HG03159 (cell line): ENCODE measurements around the gene PPP3CA.

Experiments
- ATAC-seq: cut with Tn5 transposase; IDR thresholded peaks from one replicate; pipeline ENCODE4 v1.9.1; 2021; ENCODE audit warnings: mild to moderate bottlenecking, moderate library complexity; ENCODE audit not compliant: unreplicated experiment

Gene PPP3CA

GRCh38 chr4:101332424-101332823, 14.9 kb downstream of the PPP3CA start:
- ATAC-seq, result no peak

DNA sequence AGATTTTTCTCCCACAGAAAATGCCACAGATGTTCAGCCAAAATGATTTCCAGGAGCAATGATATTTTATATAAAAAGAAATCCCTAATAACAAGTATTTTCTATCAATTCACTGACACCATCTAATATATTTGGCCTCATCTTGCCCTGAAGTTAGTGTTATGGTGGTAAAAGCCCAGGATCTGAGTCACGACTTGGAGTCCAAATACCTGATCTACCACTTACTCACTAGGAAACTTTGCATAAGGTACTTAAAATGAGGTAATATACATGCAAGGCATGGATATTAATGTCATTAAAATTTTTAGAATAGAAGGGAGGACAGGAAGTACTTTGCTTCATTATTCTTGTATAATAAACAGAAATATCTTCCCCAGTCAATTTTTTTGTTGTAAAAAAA, 16.3 kb downstream of the PPP3CA start:
- ATAC-seq, result no peak

GRCh38 chr4:101329592-101329991, 17.7 kb downstream of the PPP3CA start:
- ATAC-seq, result no peak

DNA sequence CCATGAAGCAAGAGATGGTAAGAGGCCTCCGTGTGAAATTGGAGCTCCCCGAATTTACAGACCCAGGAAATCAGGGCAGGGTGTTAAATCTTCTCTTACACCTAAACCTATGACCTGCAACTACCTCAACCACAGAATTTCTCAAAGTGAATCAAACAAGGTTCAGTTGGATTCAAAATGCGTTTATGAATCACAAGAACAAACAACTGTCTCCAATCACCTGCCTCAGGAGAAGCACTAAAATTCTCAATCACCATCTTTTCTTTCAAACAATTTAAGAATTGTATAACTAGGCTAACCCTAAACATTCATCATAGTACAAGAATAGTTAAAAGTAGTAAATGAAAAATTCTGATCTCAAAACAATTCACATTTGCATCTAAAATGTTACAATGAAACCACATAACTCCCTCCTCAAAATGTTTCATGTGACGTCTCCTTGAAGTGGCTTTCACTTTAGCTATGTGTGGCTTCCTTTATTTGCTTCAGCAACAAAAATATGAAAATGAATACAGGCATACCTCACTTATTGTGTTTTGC, 19.2 kb downstream of the PPP3CA start:
- peak; percentile 92 for ATAC-seq

GRCh38 chr4:101326576-101326975, 20.8 kb downstream of the PPP3CA start:
- ATAC-seq, result no peak

DNA sequence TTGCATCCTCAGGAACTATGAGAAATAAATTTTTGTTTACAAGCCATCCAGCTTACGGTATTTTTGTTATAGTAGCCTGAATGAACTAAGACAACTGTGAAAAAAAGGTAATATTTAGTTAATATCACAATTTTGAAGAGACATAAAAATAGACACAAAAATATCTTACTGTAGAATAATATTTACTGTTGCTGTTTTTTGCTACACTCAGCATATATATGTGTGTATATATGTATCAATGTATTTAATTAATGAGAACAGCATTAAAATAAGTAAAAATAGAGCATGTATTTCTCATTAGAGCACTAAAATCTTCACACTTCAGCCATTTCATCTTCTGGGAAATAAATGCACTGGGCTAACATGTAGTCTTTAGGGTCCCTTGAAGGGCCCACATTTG, 24.6 kb downstream of the PPP3CA start:
- ATAC-seq, result no peak

- no peak for ATAC-seq
Measured at GRCh38 chr4:101321481-101322042, 25.8 kb downstream of the PPP3CA start.

- ATAC-seq, result no peak
Measured at GRCh38 chr4:101315786-101316185, 31.5 kb downstream of the PPP3CA start.

DNA sequence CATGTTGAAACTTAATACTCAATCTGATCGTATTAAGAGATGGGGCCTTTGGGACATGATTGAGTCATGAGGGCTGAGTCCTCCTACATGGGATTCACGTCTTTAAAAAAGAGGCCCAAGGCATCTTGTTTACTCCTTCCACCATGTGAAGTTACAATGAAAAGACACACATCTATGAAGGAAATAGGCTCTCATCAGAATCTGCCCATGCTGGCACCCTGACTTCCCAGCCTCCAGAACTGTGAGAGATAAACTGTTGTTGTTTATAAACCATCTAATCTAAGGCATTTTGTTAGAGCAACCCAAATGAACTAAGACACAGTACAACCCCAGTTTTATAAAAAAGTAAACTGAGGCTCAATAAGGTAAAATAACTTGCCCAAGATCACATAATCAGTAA, 32.3 kb downstream of the PPP3CA start:
- no peak for ATAC-seq

- no peak for ATAC-seq
Measured at GRCh38 chr4:101309925-101310324, 37.4 kb downstream of the PPP3CA start.

GRCh38 chr4:101307899-101308298, 39.4 kb downstream of the PPP3CA start:
- ATAC-seq, result no peak

DNA sequence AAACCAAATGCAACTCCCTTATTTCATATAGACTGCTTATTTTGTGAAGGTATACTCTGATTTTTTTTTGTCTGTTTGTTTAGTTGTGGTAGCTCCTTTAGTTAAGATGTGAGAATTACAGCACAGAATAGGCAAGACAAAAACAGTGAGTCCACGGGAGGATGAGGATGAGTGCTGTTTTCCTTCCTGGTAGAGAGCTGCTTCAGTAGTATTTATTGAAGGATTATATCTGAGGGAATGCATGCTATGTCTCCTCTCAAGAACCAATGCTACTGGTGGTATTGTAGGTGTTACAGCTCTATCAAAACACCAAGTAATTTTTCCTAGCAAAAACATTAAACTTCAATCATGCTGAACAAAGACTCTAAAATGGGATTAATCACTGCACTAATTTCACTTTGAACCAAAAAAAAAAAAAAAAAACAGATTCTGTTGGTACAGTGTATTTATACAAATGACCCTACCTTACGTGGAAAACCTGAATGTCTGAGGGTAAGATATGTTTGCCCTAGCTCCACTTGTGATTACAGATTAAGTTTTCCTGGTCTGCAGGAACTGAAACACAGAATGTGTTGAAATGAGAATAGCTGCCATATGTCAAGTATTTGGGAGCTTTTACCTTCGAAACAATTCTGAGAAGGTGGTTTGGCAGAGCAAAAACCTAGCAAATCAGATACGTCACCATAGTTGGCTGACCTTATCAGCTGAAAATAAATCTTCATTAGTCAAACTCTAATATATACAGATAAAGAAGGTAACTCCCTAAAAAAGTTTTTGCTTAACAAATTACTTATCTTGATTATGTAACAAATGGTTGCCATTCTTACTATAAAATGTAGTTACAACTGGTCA, 40.3 kb downstream of the PPP3CA start:
- no peak for ATAC-seq

DNA sequence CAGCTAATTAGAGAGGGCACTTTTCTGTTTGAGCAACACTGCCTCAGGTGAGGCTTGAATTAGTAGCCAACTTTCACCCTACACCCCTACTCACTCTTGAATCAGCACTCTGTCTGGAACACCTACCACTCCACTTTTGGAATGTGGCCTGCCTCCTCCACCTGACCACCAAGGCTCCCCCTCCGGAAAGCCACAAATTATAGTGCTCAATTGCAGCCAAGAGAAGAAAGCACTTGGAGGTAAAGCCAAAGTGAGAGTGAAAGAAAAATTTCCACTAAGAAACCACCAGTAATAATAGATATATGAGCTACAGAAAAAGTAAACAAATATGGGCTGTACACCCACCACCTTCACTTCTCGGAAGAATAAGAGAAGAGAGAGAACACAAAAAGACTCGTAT, 41.1 kb downstream of the PPP3CA start:
- peak; percentile 62 for ATAC-seq

DNA sequence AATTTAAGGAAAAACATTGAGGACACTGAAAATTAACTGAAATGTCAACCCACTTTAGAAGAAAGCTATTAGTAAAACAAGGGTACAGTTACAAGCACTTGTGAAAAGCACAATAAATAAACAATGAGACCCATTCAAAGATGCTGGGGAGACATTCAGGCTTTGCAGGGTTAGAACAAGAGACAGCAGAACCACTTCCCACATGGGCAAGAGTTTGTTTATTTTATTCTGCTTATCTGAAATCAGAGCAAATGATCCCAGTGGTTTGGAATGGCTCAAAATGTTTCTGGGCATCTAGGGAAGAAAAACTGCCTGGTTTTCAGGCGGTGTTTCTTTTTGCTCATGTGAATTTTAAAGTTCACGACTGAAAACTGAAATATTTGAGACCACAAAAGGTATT, 42.4 kb downstream of the PPP3CA start:
- no peak for ATAC-seq

- ATAC-seq, result no peak
Measured at GRCh38 chr4:101299899-101300540, 47.3 kb downstream of the PPP3CA start.

DNA sequence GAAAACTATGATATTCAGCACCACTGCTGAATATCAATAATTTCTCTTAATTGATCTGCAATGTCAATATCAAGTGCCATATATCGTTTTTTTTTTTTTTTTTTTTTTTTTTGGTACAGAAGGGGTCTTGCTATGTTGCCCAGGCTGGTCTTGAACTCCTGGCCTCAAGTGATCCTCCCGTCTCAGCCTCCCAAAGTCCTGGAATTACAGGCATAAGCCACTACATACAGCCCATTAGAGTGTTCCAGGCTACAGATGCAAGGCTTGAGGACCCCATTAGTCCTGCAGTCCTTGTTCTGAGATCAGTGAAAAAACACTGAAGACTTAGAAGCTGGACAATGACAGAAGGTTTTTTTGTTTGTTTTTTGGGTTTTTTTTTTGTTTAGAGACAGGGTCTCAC, 48.3 kb downstream of the PPP3CA start:
- ATAC-seq, result no peak

GRCh38 chr4:101295691-101296090, 51.6 kb downstream of the PPP3CA start:
- no peak for ATAC-seq

DNA sequence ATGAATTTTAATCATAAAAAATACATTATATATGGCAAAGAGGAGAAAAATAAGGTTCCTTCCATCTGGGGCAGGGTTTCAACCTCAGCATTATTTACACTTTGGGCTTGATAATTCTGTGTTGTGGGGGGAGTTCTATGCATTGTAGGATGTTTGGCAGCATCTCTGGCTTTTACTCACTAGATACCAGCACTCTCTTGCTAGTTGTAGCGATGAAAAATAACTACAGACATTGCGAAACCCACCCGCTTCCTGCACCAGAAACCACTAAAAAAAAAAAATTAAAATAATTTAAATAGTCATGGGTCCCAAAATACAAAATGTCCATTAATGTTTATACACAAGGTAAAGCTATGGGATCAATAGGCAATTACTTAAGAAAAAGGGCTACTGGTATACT, 52.7 kb downstream of the PPP3CA start:
- ATAC-seq, result no peak

GRCh38 chr4:101292901-101293300, 54.4 kb downstream of the PPP3CA start:
- ATAC-seq, result no peak

DNA sequence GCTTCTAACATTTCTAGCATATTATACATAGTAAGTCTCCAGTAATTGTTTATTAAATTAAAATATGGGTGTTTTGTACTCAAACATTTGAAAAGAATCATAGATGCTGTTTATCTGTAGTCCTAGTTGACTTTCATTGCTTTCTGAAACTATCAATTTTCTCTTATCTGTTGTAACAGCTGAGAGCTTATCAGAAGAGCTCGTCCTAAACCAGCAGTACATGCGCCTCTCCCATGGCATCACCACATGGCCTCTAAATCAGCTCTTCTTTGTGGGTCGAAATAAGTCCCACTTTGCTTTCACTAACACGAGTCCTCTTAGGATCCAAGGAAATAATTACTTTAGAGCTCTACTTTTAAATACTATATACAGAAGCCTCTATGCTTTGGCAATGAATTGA, 55.1 kb downstream of the PPP3CA start:
- no peak for ATAC-seq

GRCh38 chr4:101291198-101291597, 56.1 kb downstream of the PPP3CA start:
- ATAC-seq, result no peak

DNA sequence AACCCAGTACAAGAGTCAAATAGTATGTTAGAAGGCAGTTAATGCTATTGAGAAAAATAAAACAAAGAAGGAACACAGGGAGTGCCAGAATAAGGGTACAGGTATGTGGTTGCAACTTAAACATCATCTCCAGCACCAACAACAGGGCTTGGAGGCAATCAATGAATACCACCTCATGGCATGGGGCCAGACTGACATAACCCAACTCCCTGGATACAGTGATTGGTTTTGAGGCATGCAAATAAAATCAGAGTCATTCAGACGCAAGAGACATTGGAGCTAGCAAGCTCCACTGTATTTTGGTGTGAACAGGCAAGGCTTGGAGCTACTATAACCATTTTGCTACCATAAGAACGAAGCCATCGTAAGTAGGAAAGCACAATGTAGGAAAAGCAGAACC, 56.7 kb downstream of the PPP3CA start:
- no peak for ATAC-seq
